ENCODE measurements around the gene C6. TPM values are rescaled to one million over a fixed set of nuclear protein-coding genes. Genes with fewer than 3 reads are reported as not detected.

Gene C6
- total RNA-seq, 1 experiment from 2014 or later, result not detected

- no peak overlapping the region for H2BK15ac ChIP-seq (ENCODE audit: low read depth, low read length)
- H3K4me3 Mint-ChIP-seq, result no peak overlapping the region
- H3K4me1 Mint-ChIP-seq, result peaks cover 3 to 8% of the 10 kb centered on the region in 2 experiments; a peak in 2 of 4 replicates
- H3K23ac ChIP-seq (ENCODE audit: insufficient read length, low read depth, low read length), result no peak overlapping the region
- no peak overlapping the region for H3K14ac ChIP-seq (ENCODE audit: insufficient read depth, low read length)
- no peak overlapping the region for H2AFZ ChIP-seq (ENCODE audit: low read length)
- TF ChIP-seq CTCF (conservative IDR thresholded peaks at IDR 0.05), result no peak
- no peak overlapping the region for H4K5ac ChIP-seq (ENCODE audit: insufficient read length, low read depth, low read length)
- H3K18ac ChIP-seq (ENCODE audit: insufficient read length, low read depth, low read length), result no peak overlapping the region
- no peaks in the 10 kb centered on the region for H3K27me3 ChIP-seq (ENCODE audit: insufficient read depth, low read length)
- no peak overlapping the region for H2BK5ac ChIP-seq (ENCODE audit: insufficient read length, low read length)
- WGBS (ENCODE audit: extremely low coverage, insufficient read length, low lambda C conversion rate), result no CpG with 5 or more reads among the region's 5 CpGs
- no peak overlapping the region for H2BK20ac ChIP-seq (ENCODE audit: low read depth, low read length, poor library complexity, severe bottlenecking)
- no peak overlapping the region for H3K4ac ChIP-seq (ENCODE audit: low read depth, low read length)
- H3K79me1 ChIP-seq (ENCODE audit: insufficient read depth, low read depth, low read length, poor library complexity, severe bottlenecking), result no peaks in the 10 kb centered on the region
- no peak overlapping the region for H3K4me2 ChIP-seq (ENCODE audit: insufficient read depth, insufficient read length, low read length)
- no peaks in the 10 kb centered on the region for H3K9me3 Mint-ChIP-seq
- H3K27ac Mint-ChIP-seq, result no peak overlapping the region
- no peaks in the 10 kb centered on the region for H3K36me3 Mint-ChIP-seq (ENCODE audit: insufficient read depth in 1 of 3, low read depth in 3 of 3)
- no peak overlapping the region for H4K8ac ChIP-seq (replicated peaks; ENCODE audit: insufficient read length, low read depth, low read length)
- H3K9ac ChIP-seq (ENCODE audit: extremely low read depth, insufficient read length, low read length), result no peak overlapping the region
- no peak overlapping the region for H4K91ac ChIP-seq (ENCODE audit: insufficient read length, low read depth, low read length)
- H2BK12ac ChIP-seq (ENCODE audit: insufficient read length, low read depth, low read length), result no peak overlapping the region
- H3K79me2 ChIP-seq (ENCODE audit: insufficient read depth, low read length), result no peaks in the 10 kb centered on the region
- H3K56ac ChIP-seq (ENCODE audit: insufficient read length, low read depth, low read length), result no peak overlapping the region
- H3K23me2 ChIP-seq (ENCODE audit: insufficient read length, low read depth, low read length, poor library complexity, severe bottlenecking), result no peaks in the 10 kb centered on the region
- no peak overlapping the region for H3T11ph ChIP-seq (ENCODE audit: low read length)
- no peaks in the 10 kb centered on the region; the same call in 1 of the 2 replicates for H3K27me3 Mint-ChIP-seq (ENCODE audit: low read depth)
- H3K9me3 ChIP-seq (ENCODE audit: control insufficient read depth, low read depth, low read length), result no peaks in the 10 kb centered on the region
- H3K27ac ChIP-seq (ENCODE audit: insufficient read length, low read depth, low read length), result no peak overlapping the region
- no peaks in the 10 kb centered on the region for H4K20me1 ChIP-seq (ENCODE audit: control insufficient read depth, insufficient read depth, insufficient read length)
- DNase-seq, result no peak
- no peaks in the 10 kb centered on the region for H3K4me1 ChIP-seq (ENCODE audit: insufficient read depth, low read length)
- H2BK120ac ChIP-seq (ENCODE audit: low read depth, low read length, poor library complexity, severe bottlenecking), result no peak overlapping the region
- no peak overlapping the region for H2AK5ac ChIP-seq (ENCODE audit: insufficient read length, low read length)
Observed at GRCh38 chr5:41181691-41182564, 31.4 kb downstream of the C6 start.
